HG03432 (cell line): ENCODE results near the gene DLG4.
"Not testable (repeated sequence)": the region's sequence is repeated elsewhere in the genome, so short reads cannot be mapped to it uniquely, and the experiment has no call there.

Experiments used
- ATAC-seq: cut with Tn5 transposase; IDR thresholded peaks from one replicate; pipeline ENCODE4 v1.9.1; 2021; ENCODE audit warnings: mild to moderate bottlenecking, moderate library complexity; ENCODE audit not compliant: unreplicated experiment

The DLG4 gene

GRCh38 chr17:7190276-7190917 lies 29.2 kb downstream of the DLG4 start:
- ATAC-seq: no peak

GRCh38 chr17:7186241-7186640 lies 33.4 kb downstream of the DLG4 start:
- ATAC-seq: no peak

- ATAC-seq: no peak
Measured at GRCh38 chr17:7184647-7185046, 35.0 kb downstream of the DLG4 start.

- ATAC-seq: no peak
Measured at GRCh38 chr17:7184091-7184488, 35.5 kb downstream of the DLG4 start.

GRCh38 chr17:7183433-7184090 lies 36.1 kb downstream of the DLG4 start:
- no peak for ATAC-seq

GRCh38 chr17:7182101-7182500 lies 37.5 kb downstream of the DLG4 start:
- not testable (repeated sequence) for ATAC-seq

- no peak for ATAC-seq
Measured at GRCh38 chr17:7179317-7180254, 40.0 kb downstream of the DLG4 start, which contains the start of gene ASGR1. Gene ASGR1, minus strand, starts transcription at chr17:7179370. Its CDS starts 807 bp downstream, at chr17:7178563.

GRCh38 chr17:7178973-7179316 lies 40.7 kb downstream of the DLG4 start:
- ATAC-seq: no peak

GRCh38 chr17:7177954-7178477 lies 41.6 kb downstream of the DLG4 start:
- no peak for ATAC-seq

GRCh38 chr17:7177191-7177953 lies 42.3 kb downstream of the DLG4 start:
- no peak for ATAC-seq

GRCh38 chr17:7176841-7177190 lies 42.8 kb downstream of the DLG4 start:
- ATAC-seq: no peak

- no peak for ATAC-seq
Measured at GRCh38 chr17:7176107-7176840, 43.4 kb downstream of the DLG4 start.

- no peak for ATAC-seq
Measured at GRCh38 chr17:7175330-7175733, 44.3 kb downstream of the DLG4 start.

- ATAC-seq: no peak
Measured at GRCh38 chr17:7174603-7175326, 44.9 kb downstream of the DLG4 start.

GRCh38 chr17:7173687-7174602 lies 45.7 kb downstream of the DLG4 start:
- ATAC-seq: no peak

- ATAC-seq: not testable (repeated sequence)
Measured at GRCh38 chr17:7172522-7173191, 47.0 kb downstream of the DLG4 start.

- ATAC-seq: not testable (repeated sequence)
Measured at GRCh38 chr17:7169565-7169908, 50.1 kb downstream of the DLG4 start.
